GM13976 (cell line): ENCODE results near the gene SGPP1.
"Not testable (repeated sequence)": the region's sequence is repeated elsewhere in the genome, so short reads cannot be mapped to it uniquely, and the experiment has no call there.

Experiments used
- DNase-seq: peaks from one replicate; pipeline ENCODE4 v3.0.0; 2012; ENCODE audit warnings: low spot score
- CTCF ChIP-seq: IDR thresholded peaks from 2 replicates; pipeline ENCODE4 v1.5.1; 2012; ENCODE audit warnings: borderline replicate concordance, mild to moderate bottlenecking; ENCODE audit not compliant: insufficient read depth; ENCODE audit errors: extremely low read depth, missing control alignments, control extremely low read depth
- in situ Hi-C: fragments of 300-500 bp; cut with MboI; formaldehyde crosslinking; loops from one replicate; pipeline ENCODE4 v1.12.0; 2022; ENCODE audit warnings: low sequenced_read_pairs, mixed read lengths, inconsistent platforms; ENCODE audit not compliant: unreplicated experiment

The SGPP1 gene

GRCh38 chr14:63670692-63671091, 57.2 kb downstream of the SGPP1 start:
- in situ Hi-C loops: no loop called here
- no peak for TF ChIP-seq CTCF
- DNase-seq: no peak

- no peak for TF ChIP-seq CTCF
- DNase-seq: no peak
- in situ Hi-C loops: no loop called here
Observed at GRCh38 chr14:63666335-63666734, 61.5 kb downstream of the SGPP1 start.

GRCh38 chr14:63663428-63664341, 64.2 kb downstream of the SGPP1 start:
- TF ChIP-seq CTCF: no peak
- DNase-seq: peak; percentile 25
- in situ Hi-C loops: no loop called here

GRCh38 chr14:63662776-63663175, 65.1 kb downstream of the SGPP1 start:
- no peak for DNase-seq
- TF ChIP-seq CTCF: no peak
- in situ Hi-C loops: no loop called here

GRCh38 chr14:63661881-63662280, 66.0 kb downstream of the SGPP1 start:
- in situ Hi-C loops, DNase-seq: not testable (repeated sequence)

GRCh38 chr14:63659726-63660125, 68.1 kb downstream of the SGPP1 start:
- in situ Hi-C loops: no loop called here
- no peak for DNase-seq
- TF ChIP-seq CTCF: no peak

- TF ChIP-seq CTCF: no peak
- no peak for DNase-seq
- in situ Hi-C loops: no loop called here
Observed at GRCh38 chr14:63656194-63656593, 71.7 kb downstream of the SGPP1 start.
